HG03135 (cell line): ENCODE results near the gene PCIF1.

Experiments
- ATAC-seq: cut with Tn5 transposase; IDR thresholded peaks from one replicate; pipeline ENCODE4 v1.9.1; 2021; ENCODE audit warnings: mild to moderate bottlenecking, moderate library complexity; ENCODE audit not compliant: unreplicated experiment

The PCIF1 gene

DNA sequence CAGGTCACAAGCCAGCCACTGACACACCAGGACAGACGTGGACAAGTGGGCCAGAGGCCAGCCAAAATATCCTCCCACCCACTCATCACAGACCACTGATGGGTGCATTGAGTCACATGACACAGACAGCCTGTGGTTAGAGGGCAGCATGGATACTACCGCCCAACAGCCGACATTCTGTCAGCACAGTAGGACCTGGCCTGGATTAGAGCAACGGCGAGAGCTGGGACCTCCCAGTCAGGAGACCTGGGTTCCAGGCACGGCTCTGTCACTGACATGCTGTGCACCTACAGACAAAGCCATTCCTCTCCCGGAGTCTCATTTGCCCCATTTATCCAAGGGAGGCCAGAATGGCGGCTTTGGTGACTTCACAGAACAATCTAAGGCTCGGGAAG is 29.5 kb downstream of the PCIF1 start:
- ATAC-seq: no peak

DNA sequence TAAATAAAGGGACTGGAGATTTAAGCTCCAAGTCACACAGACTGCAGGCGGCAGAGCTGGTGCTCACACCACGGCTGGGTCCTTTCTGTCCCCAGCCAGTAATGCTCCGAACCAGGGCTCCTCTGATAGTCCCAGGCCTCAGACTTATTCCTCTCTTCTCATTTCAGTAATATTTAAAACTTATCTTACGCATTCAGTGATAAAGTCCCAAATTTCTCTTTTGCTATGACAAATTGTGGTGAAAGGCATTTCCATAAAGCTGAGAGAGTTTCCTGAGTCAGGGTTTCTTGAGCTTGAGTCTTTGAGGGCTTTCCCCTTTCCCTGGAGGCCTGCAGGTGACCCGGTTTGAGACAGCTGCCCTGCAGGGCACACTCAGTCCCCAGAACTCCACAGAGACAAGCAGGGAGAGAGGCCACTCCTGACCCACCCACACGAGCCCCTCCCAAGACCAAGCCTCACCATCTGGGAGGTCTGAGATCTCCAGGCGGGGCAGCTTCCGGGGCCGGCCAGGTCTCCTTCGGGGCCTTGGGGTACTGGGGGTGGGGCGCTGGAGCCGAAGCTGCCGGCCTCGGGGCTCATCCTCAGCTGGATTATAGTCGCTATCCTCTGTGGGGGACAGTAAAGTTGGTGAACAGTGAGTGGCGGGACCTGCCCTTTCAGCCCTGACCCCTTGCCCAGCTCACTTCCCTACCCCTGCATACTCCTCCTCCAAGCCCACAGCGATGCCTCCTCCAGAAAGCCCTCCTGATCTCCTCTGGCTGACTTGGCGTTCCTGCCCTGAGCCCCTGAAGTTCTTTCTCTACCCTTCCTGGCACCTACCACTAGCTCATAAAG is 30.9 kb downstream of the PCIF1 start:
- ATAC-seq: no peak

DNA sequence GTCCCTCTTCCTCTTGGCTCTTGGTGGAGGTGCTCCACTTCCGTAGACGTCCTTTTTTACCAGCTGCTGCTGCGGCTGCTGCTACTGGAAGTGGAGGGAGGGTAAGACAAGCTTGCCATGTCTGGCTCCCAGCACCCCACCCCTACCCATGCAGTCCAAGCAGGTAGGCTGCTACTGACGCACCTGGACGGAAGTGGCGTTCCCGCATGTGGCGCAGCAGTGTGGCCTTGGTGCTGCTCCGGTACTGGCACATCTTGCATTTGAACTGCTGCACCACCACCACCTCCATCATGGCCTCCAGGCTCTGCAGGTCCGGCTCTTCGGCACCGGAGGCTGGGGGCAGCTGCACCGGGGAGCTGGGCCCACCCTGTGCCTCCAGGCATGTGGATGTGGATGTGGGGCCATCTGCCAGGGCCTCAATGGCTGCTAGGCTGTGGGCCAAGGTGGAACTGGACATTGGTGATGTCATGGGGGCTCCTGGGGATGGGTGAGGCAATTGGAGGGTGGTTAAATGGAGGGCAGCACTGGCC is 33.1 kb downstream of the PCIF1 start:
- ATAC-seq: no peak

DNA sequence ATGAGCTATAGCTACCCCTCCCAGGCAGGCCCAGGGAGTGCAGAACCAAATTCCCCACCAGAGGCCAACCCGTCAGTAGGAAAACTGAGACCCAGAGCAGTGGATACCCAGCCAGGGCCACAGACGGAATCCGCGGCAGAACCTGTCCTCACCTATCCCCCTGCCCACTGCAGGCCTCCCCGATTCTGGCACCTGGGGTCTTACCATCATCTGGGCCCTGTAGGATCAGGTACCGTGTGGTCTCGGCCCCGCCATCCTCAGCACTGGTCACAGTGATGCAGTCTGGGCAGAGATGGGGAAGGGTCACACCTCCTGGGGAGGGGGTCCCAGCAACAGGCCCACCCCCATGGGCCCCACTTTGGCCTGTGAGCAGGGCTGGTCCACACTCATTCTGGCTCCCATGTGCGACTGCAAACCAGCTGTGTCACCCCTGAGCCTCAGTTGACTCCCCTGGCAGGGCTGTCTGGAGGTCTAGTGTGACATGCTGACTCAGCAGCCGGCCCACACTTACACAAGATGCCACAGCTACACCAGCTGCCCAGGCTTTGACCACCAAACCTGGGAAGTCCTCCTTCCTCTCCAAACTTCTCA is 33.7 kb downstream of the PCIF1 start:
- ATAC-seq: no peak

DNA sequence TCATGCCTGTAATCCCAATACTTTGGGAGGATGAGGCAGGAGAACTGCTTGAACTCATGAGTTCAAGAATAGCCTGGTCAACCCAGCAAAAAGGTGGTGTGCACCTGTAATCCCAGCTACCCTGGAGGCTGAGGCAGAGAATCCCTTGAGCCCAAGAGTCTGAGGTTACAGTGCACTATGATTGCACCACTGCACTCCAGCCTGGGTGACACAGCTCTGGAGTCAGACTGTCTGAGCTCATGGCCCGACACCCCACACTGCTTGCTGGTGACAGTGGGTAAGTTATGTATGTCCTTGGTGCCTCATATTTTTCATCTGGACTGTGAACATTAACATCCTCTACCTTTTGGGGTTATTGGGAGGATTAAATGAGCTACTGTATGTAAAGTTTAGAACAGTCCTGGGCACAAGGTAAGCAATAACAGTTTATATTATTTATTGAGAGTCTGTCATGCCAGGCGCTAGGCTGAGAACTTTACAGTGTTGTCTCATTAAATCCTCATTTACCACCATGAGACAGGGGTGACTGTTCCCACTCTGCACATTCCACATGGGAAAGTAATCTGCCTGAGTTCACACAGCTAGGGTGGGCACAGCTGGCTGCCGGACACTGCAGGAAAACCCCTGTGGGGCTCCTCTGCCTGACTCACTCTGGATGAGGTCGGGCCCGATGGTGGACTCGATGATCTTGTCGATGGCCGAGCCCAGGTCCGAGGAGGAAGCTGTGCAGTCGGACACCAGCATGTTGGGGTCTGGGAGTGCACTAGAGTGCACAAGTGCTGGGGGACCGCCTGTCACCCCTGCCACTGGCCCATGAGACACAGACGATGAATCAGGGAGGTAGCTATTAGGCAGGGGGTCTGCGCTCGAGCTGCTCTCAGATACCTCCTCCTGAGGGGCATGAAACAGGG is 34.6 kb downstream of the PCIF1 start:
- ATAC-seq: no peak

DNA sequence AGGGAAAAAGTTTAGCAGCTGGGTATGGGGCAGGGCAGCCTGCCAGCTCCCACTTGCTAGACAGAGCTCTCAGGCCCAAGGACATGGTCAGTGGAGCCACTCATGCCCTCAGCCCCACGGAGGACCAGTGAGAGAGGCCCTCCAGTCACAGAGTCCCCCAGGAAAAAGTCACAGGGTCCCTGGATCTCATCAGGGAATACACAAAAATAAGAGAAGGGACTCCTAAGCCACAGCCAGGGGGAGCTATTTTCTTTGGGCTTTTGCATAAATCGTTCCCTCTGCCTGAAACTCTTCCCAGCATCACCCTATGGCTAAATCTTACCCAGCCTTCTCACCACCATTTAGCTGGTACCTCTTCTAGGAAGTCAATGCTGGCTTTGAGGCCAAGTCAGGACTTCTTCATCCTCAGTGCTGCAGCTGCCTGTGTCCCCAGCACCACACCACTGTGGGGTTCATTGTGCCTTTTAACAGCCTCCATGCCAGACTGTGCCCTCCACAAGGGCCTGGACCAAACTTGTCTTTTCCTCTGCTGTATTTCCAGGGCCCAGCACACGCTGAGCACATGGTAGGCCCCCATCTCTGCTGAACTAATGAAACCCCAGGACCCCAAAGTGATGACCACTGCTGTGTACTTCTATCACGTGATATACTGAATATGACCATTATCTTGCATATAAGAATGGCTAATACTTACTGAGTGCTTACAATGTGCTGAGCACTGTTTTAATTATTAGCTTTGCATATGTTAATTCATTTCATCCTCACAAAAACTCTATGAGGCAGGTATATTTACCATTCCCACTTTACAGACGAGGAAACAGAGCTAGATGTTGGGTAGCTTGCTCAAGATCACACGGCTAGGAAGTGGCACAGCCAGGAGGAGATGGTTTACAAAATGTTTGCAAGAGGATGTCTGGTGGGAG is 35.5 kb downstream of the PCIF1 start:
- ATAC-seq: no peak

DNA sequence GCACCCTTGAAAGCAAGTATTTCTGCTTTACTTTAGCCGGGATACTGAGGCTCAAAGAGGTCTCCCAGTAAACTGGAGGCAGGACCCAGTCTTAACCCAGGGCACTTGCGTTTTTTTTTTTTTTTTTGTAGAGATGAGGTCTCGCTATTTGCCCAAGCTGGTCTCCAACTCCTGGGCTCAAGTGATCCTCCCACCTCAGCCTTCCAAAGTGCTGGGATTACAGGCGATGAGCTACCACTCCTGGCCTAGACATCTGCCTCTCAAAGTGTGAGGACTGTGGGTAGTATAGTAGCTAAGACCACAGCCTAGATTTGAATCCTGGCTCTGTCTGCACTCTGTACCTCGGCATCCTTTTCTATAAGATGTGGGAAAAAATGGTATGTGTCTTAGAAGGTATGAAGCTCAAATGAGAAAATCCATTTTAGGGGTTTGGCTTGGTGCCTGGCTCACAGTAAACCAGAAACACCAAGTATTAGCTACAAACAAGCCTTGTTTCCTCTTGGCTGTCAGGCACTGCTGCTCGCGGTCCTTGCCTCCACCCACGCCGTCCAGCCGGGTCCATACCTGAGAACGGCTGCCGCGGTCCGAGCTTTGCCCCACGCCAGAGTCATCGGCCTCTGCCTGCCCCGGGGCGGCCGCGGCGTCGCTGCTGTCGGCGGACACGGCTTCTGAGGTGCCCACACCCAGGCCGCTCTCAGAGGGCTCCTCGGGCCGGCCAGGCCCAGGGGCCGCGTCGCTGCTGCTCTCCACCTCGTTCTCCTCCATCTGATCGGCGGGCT is 36.4 kb downstream of the PCIF1 start:
- peak; percentile 11 for ATAC-seq

DNA sequence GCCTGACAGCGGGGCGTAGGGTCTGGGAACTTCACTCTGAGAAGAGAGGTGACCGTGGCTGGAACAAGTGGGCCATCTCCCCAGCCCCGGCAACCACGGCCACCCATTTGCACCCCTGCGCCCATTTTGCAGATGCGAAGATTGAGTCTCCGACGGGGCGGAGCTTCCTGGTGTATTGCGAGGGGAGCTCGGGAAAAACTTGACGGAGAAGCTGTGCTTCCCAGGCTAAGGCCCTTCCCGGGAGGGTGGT is 36.9 kb downstream of the PCIF1 start:
- ATAC-seq: peak; percentile 12

DNA sequence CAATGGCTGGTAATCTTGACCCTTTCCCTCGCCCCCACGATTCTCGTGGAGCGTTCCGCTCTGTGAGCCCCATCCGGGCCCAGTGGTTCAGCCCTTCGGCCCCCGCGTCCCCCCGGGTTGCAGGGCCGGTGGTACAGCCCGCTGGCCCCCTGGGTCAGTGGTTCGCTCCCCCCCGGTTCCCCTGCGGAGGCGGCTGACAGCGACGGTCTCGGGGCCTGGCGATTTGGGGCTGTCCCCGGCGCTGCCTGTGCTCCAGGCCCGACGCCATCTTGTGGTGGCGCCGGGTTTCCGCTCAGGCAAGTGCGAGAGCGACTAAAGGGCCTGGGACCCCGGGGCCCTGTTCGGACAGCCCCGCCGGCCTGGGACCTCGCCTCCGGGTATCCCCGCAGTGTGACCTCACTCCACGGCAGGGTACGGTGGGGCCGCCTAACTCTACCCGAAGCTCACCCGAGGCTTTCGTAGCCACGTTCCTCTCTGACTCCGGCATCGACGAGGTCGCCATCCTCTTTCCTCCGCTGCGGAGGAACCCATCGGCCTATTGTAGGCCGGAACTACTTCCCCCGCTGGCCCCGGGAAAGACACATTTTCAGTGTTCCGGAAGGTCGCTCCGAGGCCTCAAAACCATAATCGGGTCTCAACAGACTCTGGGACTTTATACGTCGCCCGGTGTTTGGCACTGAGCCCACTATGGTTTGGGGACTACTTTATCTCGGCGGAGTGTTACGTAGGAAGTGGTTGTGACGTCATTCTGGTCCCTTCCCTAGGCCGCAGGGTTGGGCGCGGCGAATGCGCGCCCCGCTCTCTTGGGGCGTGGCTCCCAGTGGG is 37.4 kb downstream of the PCIF1 start, which contains the start of gene ZNF335:
Gene ZNF335 (minus strand): TSS at position 529 of the 825 bp plus-strand sequence. CDS start 793 bp downstream, outside the sequence.
- ATAC-seq: peak; percentile 69

DNA sequence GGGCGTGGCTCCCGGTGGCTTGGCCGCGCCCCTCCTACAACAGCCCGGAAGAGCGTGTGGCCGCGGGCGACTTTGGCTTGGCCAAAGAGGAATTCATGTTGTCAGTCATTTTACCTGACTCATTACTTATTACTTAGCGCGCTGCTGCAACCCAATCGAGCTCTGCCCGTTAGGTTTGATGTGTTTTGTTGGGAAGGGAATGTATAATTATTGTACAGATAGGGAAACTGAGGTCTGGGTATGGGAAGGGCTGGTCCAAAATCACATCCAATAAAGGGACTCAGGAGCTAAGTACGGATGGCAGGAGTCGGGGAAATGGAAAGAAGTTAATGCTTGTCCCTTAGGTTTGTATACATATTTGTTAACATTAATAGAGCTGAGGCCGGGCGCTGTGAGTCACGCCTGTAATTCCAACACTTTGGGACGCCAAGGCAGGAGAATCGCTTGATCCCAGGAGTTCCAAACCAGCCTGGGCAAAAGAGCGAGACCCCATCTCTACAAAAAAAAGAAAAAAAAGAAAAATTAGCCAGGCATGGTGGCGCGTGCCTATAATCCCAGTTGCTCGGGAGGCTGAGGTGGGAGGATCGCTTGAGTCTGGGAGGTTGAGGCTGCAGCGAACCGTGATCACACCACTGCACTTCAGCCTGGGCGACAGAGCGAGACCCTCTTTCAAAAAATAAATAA is 38.2 kb downstream of the PCIF1 start:
- ATAC-seq: no peak

DNA sequence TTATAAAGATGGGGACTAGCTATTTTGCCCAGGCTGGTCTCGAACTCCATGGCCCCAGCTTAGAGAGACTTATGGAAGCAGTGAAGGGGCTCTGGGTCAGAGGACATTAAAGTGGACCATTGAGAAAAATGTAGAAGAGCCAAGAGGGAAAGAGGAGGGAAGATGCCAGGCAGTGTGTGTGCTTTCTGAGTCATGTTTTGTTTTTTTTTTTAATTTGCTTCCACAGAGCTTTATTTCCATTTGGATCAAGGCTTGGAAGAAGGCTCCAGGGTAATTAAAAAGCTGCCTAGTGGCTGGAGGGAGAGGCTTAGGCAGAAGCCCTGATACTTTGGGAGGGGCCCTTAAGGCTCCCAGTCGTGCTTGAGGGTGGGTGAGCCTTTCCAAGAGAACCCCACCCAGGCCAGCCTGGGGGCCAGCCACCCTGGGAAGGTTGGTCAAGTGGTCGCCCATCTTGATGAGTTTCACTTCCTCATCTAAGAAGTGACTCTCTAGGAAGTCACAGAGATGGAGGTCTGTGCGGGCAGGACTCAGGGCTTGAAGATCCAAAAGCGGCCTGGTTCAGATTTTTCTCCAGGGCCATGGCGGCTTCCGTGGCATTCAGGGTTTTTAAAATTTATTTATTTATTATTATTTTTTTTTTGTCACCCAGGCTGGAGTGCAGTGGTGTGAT is 40.5 kb downstream of the PCIF1 start:
- ATAC-seq: no peak

DNA sequence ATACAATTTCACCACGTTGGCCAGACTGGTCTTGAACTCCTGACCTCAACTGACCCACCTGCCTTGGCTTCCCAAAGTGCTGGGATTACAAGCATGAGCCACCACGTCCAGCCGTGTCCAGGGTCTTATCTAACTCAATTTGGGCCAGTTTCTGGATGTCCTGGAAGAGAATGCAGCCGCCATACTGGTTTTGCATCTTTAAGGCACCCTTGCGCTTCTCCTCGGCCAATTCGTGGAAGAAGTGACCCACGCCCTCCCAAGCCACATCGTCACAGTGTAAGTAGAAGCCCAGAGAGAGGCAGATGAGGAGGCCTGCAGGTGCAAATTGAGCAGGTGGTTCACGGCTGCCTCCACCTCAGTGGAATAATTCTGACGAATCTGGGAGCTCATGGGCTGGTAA is 41.2 kb downstream of the PCIF1 start:
- no peak for ATAC-seq

DNA sequence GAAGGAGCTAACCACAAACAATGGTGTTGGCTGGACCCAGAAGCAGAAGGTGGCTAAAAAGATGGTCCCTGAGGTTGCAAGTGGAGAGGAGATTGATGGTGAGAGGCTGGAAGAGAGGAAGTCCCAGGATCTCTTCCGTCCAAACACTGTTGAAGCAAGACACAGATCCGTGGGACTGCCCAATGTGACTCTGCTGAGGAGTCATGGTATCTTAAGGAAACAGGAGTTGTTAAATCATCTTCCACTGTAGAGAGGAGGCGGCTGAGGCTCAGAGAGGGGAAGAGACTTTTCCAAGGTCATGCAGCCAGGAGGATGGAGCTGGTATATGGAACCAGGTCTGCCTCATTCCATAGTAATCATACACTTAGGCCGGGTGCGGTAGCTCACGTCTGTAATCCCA is 41.6 kb downstream of the PCIF1 start:
- ATAC-seq: no peak

DNA sequence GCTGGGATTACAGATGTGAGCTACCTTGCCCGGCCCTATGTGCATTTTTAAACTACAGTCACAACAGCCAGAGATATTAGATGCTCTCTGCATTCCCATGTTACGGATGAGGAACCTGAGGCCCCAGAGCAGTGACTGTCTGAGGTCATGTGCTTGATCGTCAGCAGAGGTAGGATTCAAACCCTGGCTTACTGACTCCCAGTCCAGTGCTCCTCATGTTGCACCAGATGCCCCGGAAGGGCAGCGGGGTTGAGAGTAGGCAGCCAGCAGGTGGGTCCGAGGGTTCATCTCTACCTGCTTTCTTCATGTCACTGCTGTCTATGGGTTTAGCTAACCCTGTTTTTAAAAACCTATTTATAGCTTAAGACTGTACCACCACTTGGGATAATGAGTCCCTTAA is 46.8 kb downstream of the PCIF1 start:
- ATAC-seq: no peak

DNA sequence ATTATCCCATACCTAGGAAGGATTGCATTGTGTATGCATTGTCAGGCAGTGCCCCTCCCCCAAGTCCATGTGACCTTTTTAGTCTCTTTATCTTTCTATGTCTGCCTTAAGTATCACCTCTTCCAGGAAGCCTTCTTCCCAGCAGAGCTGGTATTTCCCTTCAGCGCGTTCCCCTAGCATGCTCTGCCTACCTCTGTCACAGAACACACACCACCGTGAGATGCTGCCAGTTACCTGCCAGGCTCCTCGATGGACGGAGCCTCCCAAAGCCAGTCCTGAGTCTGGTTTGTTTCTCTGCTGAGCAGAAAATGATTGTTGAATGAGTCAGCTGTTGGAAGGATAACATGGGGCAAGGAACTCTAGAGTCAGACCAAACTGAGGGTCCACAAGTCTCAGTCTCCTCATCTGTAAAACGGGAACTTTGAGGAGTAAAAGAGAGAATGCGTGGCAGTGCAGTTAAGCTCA is 48.8 kb downstream of the PCIF1 start:
- ATAC-seq: no peak

DNA sequence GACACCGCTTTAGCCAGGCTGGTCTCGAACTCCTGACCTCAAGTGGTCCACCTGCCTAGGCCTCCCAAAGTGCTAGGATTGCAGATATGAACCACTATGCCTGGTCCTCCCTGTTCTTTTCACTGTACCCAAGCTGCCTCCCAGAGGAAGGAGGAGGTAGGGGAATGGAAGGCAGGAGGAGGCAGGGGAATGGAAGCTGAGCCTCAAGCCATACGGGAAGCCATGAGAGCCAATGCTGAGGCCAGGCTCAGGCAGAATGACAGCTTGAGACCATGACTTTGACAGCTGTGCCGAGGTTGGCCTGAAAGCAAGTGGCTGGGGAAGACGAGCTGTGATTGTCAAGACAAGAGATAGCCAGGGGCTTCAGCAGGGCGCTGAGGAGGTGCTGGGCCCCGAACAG is 51.1 kb downstream of the PCIF1 start:
- no peak for ATAC-seq

DNA sequence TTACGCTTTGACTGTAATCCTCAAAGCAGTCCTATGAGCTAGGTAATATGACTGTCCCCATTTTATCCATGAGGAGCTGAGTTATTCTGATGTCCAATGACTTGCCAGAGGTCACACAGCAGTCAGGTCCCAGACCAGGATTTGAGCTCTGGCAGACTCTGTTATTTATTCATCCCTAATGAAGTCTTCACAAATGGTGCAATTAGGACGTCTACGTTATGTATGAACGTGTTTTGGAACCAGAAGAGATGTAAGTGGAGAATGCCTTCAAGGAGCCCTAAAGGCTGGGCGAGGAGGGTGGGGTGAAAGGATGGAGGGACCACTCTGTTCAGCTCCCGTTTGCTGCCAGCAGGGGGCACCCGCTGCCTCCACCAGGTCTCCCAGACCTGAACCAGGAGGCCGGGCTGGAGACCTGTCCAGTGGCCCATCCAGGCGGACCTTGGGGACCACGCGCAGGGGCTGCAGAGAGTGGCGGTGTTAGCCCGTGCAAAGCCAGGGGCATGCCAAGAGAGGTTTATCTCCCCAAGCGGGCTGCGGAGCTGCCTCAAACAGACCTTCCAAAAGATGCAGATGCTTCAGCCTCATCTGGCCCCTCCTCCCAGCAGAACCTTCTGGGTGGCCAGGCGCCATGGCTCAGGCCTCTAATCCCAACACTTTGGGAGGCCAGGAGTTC is 52.8 kb downstream of the PCIF1 start:
- no peak for ATAC-seq
